Mucosa of descending colon (tissue), 3 donors: Measurements from ENCODE around the gene LRRC9. TPM values are rescaled to one million over a fixed set of nuclear protein-coding genes. Genes with fewer than 3 reads are reported as not detected.
A peak's percentile ranks its signal among the peaks of the same experiment; 100 is the strongest.

ENCODE experiments used
- ATAC-seq: fragments of 200-7000 bp; cut with Tn5 transposase; one replicate; pipeline ENCODE4 v1.9.1; 2020; ENCODE audit warnings: mild to moderate bottlenecking, moderate library complexity
- DNase-seq, 3 donors: peaks; one replicate each; pipeline ENCODE4 v3.0.0-alpha.2; 2020
- H3K36me3 ChIP-seq: fragments of 200-600 bp; one replicate; pipeline ENCODE4 v1.8.0; 2021; ENCODE audit warnings: low read depth, mild to moderate bottlenecking
- H3K4me1 ChIP-seq: fragments of 200-600 bp; one replicate; pipeline ENCODE4 v1.8.0; 2021; ENCODE audit warnings: low read depth, mild to moderate bottlenecking
- H3K4me3 ChIP-seq: fragments of 200-600 bp; one replicate; pipeline ENCODE4 v1.8.0; 2021; ENCODE audit warnings: mild to moderate bottlenecking
- H3K9me3 ChIP-seq: fragments of 200-600 bp; one replicate; pipeline ENCODE4 v1.8.0; 2021; ENCODE audit warnings: mild to moderate bottlenecking
- CTCF ChIP-seq: fragments of 200-600 bp; IDR thresholded peaks from one replicate; pipeline ENCODE4 v1.8.0; 2022; ENCODE audit warnings: antibody characterized with exemption, mild to moderate bottlenecking
- intact Hi-C, 2 donors: fragments of 100-400 bp; cut with DNase I in 1 of 2; cut with micrococcal nuclease in 1 of 2; formaldehyde crosslinking; loops; one replicate each; pipeline versions ENCODE4 v1.11.0 to v1.11.1; 2022; cut with DNase I, micrococcal nuclease
- total RNA-seq, 3 donors: library from RNA; stranded (reverse); fragmentation: NEBNext Ultra II Directional in 2 of 3; extraction: Animal tissue kit (Norgen Biotek cat#: 25700) in 2 of 3; gene quantifications; one replicate each; pipeline versions ENCODE4 v1.2.1 to v1.2.4, GENCODE V29; 2021 to 2023
- donor health status: DM: no; HTN: no; CAD: no; lungs with moderate emphysema.
- donor health status: DM: no; HTN: no; CAD: no.
- donor health status: DM: no; HTN: yes; CAD: no.

Gene LRRC9
- total RNA-seq, 3 donors from 2014 or later = 0.58 TPM; not detected in 2

DNA sequence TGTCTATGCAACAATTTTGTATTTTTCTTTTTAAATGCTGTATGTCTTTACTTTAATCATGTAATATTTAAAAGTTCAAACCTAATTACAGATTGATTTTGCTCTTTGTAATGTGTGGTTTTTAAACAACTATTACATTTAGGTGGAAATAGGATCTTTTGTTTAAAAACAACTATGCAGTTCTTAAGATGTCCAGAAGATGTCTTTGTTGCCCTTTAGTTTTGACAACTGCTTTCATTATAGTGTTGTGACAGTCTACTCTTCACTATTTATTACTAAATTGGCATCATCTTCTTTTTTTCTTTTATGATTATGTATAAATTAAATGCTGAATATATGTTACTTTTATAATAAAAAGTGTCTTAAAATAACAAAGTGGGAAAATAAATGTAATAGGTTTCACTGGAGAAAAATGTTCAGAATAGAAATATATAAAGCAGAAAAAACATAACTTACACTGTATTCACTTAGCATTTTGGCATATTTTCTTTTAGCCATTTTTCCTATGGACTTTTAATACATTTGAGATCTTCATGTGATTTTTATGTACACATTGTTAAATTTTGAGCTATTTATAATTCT is 144.6 kb downstream of the LRRC9 start:
- no peak for ATAC-seq
- no peak for DNase-seq
- no peaks in the 10 kb centered on the region for H3K36me3 ChIP-seq
- no peak overlapping the region for H3K4me3 ChIP-seq
- intact Hi-C loops = loop anchor here (5.0 to 10.0 kb wide), 2 partner anchors 110 to 118 kb away; no protein-coding TSS in a partner anchor
- peak; percentile 4 for TF ChIP-seq CTCF
- no peaks in the 10 kb centered on the region for H3K9me3 ChIP-seq
- H3K4me1 ChIP-seq = no peaks in the 10 kb centered on the region

- TF ChIP-seq CTCF = no peak
- no peaks in the 10 kb centered on the region for H3K4me1 ChIP-seq
- intact Hi-C loops = loop anchor here in 1 of 2 donors (10.0 kb wide), 1 partner anchor 107 kb away; no protein-coding TSS in a partner anchor
- no peak for ATAC-seq
- no peaks in the 10 kb centered on the region for H3K9me3 ChIP-seq
- DNase-seq = no peak
- no peak overlapping the region for H3K4me3 ChIP-seq
- H3K36me3 ChIP-seq = no peaks in the 10 kb centered on the region
Observed at GRCh38 chr14:60067882-60068281, 147.9 kb downstream of the LRRC9 start.

DNA sequence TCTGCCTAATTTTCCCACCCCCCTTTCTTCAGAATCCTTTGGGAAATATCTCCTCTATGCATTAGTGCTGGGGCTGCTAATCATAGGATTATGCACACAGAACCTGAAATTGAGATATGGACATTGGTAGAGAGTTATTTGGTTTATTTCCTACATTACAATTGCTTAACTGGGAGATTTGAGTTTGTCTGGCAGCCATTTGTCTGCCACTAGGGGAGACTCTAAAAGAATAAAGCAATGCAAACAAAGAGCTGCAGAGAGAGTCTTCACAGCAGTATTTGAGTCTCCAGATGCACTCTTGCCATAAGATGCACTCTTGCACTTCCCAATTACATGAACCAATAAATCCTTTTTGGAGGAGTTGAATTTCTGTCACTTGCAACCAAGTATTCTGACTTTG is 159.8 kb downstream of the LRRC9 start:
- DNase-seq (no peak), ATAC-seq (no peak)
- TF ChIP-seq CTCF = no peak
- Histone ChIP-seq H3K9me3 (no peaks in the 10 kb centered on the region), H3K4me3 (no peak overlapping the region), H3K4me1 (no peaks in the 10 kb centered on the region), H3K36me3 (no peaks in the 10 kb centered on the region)
- intact Hi-C loops = no loop called here

- Histone ChIP-seq H3K4me3 (no peak overlapping the region), H3K36me3 (no peaks in the 10 kb centered on the region), H3K9me3 (no peaks in the 10 kb centered on the region), H3K4me1 (no peaks in the 10 kb centered on the region)
- intact Hi-C loops = no loop called here
- DNase-seq = no peak
- ATAC-seq = no peak
- no peak for TF ChIP-seq CTCF
Observed at GRCh38 chr14:60085085-60085484, 165.1 kb downstream of the LRRC9 start.

- Histone ChIP-seq H3K9me3 (no peaks in the 10 kb centered on the region), H3K4me1 (no peaks in the 10 kb centered on the region), H3K36me3 (no peaks in the 10 kb centered on the region), H3K4me3 (no peak overlapping the region)
- TF ChIP-seq CTCF = no peak
- intact Hi-C loops = no loop called here
- ATAC-seq (no peak), DNase-seq (no peak)
Observed at GRCh38 chr14:60085693-60086092, 165.7 kb downstream of the LRRC9 start.

DNA sequence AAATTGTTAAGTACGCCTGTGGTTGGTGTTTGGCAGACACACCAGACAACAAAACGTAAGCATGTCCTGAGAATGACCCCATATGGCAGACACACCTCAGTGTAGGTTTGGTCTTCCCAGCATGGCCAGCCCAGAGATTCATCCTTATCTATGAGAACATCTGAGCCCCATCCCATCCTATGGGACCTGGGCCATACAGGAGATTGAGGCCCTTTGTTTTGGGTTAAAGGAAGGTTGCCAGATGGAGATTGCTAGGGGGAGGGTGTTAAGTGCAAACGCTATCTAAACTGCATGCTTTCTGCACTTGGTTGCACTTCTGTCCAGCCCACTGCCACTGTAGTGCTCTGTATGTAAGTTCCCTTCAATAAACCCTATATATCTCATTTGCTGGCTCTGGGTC is 167.7 kb downstream of the LRRC9 start:
- no peak for TF ChIP-seq CTCF
- no peaks in the 10 kb centered on the region for H3K9me3 ChIP-seq
- DNase-seq (no peak), ATAC-seq (no peak)
- no peaks in the 10 kb centered on the region for H3K4me1 ChIP-seq
- intact Hi-C loops = no loop called here
- H3K4me3 ChIP-seq = no peak overlapping the region
- no peaks in the 10 kb centered on the region for H3K36me3 ChIP-seq
